T-helper 1 cell treated with Interleukin-12 subunit alpha and Interleukin-12 subunit beta and Interleukin-4 antibody, amounts not matched to agents 30 μg/mL and 1 μg/mL, for 36 hours (primary cell): ENCODE measurements around the gene CCDC188.

Source experiments
- H3K27ac Mint-ChIP-seq: one replicate; pipeline ENCODE4 v1.8.0; 2021; ENCODE audit warnings: mild to moderate bottlenecking, mixed read lengths
- H3K27me3 Mint-ChIP-seq: one replicate; pipeline ENCODE4 v1.8.0; 2021; ENCODE audit warnings: low read depth, mixed read lengths
- H3K36me3 Mint-ChIP-seq: one replicate; pipeline ENCODE4 v1.8.0; 2021; ENCODE audit warnings: low read depth, mixed read lengths
- H3K4me1 Mint-ChIP-seq: one replicate; pipeline ENCODE4 v1.8.0; 2021; ENCODE audit warnings: low read depth, mixed read lengths
- H3K4me3 Mint-ChIP-seq: one replicate; pipeline ENCODE4 v1.8.0; 2021; ENCODE audit warnings: mild to moderate bottlenecking, moderate library complexity, mixed read lengths
- H3K9me3 Mint-ChIP-seq: one replicate; pipeline ENCODE4 v1.8.0; 2021; ENCODE audit warnings: mixed read lengths

CCDC188 gene

DNA sequence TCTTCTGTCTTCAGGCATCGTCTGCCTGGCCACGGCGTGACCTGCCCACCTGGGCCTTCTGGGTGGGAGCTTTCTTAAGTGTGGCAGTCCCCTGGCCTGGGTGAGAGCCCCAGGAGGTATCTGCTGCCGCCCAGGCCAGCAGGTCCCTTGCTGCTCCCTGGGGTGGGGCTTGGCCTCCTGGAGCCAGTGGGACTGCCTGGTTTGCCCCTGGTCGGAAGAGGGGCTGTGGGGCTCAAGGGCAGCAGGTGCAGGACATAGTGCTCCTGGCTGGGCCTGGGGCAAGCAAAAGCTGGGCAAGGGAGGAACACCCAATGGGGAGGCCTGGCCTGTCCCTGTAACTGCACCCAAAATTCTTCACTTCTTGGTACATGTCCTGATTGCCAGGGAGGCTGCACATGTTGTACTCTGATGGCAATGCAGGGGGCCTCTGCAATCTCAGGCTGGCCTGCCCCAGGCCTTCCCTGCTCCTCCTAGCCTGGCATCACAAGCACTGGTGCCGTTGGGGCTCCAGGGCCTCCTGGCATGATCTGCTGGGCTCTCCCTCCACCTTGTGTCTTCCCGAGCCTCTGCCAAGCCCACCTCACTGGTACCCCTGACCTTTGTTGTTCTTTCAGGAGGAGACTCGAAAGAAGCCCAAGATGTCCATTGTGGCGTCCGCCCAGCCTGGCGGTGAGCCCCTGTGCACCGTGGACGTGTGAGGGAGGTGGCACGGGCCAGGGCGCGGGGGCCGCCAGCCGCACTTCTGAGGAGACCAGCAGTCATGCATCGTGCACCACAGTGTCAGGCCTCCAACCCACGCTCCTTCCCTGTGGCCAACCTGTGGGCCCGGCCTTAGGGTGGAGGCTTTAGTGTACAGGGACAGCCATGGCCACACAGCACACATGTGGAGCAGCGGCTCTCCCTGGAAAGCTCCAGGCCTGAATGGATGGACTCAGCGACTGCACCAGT lies 41.2 kb downstream of the CCDC188 start:
- Mint-ChIP-seq H3K27me3 (no peaks in the 10 kb centered on the region), H3K27ac (no peak overlapping the region), H3K36me3 (peaks cover 22% of the 10 kb centered on the region), H3K9me3 (no peaks in the 10 kb centered on the region), H3K4me3 (no peak overlapping the region), H3K4me1 (peaks cover 9% of the 10 kb centered on the region)

DNA sequence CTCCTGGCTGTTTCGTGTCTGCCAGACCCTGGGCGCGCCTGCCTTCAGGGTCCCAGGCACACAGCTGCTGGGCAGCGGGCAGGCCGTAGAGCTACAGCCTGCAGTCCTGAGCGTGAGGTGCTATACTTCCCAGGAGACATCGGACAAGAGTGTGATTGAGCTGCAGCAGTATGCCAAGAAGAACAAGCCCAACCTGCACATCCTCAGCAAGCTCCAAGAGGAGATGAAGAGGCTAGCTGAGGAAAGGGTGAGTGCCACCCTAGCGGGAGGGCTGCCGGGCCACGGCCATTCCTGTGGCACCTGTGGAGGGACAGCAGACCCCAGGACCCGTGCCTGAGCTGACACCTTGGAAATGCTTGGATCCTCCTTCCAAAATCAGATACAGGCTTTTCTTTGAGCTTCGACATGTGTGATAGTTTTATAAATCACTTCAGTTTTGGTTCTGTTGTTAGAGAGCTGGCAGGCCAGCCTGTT lies 42.1 kb downstream of the CCDC188 start:
- Mint-ChIP-seq H3K36me3 (peaks cover 17% of the 10 kb centered on the region), H3K27ac (no peak overlapping the region), H3K4me3 (no peak overlapping the region), H3K4me1 (peaks cover 7% of the 10 kb centered on the region), H3K27me3 (no peaks in the 10 kb centered on the region), H3K9me3 (no peaks in the 10 kb centered on the region)

DNA sequence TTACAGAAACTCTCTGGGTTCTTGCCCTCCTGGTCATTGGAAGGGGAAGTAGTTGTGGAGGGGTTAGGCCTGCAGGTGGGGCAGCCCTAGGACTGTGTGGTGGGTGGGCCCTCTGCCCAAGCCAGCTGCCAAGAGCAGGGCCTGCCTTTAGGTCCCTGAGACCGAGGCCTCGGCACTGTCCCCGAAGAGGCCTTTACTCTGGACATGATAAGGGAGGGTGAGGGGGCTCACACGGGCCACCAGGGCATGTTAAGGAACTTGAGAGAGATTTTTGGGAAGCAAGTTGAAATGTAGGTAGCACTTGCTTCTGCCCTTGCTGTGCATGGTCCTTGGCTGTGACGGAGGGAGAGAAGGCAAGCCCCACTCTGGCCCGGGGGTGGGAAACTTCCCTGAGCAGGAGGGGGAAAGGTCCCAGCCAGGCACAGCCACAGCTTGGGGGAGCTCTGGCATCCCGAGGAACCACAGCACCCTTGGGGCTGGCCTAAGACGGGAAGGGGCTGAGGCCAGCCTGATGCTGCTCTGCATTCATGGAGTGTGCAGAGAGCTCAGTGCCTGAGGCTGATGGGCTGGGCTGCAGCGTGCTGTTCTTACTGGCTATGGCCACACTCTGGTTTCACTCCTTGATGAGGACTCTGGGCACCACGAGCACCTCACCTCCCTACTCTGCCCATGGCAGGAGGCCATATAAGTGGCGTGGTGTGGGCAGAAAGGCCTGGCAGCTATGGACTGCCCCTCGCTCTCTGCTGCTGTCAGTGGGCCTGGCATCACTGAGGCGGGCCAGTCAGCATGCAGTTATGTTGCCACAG lies 42.7 kb downstream of the CCDC188 start:
- Mint-ChIP-seq H3K27ac (peak overlapping the region; percentile 3), H3K4me1 (peaks cover 11% of the 10 kb centered on the region), H3K27me3 (no peaks in the 10 kb centered on the region), H3K36me3 (peaks cover 22% of the 10 kb centered on the region), H3K9me3 (no peaks in the 10 kb centered on the region), H3K4me3 (no peak overlapping the region)

DNA sequence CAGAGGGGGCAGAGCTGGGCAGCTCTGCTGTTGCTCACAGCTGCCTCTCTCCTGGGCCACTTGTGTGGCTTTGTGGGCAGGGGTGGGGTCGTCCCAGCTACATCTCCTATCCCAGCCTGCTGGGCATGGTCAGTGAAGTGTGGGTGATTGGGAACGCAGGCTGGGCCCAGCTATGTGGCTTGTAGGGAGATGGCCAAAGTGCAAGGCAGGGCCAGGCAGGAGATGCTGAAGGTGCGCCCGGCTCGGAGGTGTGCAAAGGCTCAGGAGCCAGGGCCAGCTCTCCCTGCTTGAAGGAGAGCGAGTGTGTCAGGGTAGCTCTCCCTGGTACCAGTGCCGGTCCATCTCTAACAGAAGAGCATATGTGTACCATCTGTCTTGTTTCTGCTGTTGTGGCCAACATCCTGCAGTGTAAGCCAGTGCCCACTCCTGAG lies 43.4 kb downstream of the CCDC188 start:
- Mint-ChIP-seq H3K4me3 (no peak overlapping the region), H3K4me1 (peaks cover 13% of the 10 kb centered on the region), H3K9me3 (no peaks in the 10 kb centered on the region), H3K36me3 (peaks cover 24% of the 10 kb centered on the region), H3K27me3 (no peaks in the 10 kb centered on the region), H3K27ac (no peak overlapping the region)

DNA sequence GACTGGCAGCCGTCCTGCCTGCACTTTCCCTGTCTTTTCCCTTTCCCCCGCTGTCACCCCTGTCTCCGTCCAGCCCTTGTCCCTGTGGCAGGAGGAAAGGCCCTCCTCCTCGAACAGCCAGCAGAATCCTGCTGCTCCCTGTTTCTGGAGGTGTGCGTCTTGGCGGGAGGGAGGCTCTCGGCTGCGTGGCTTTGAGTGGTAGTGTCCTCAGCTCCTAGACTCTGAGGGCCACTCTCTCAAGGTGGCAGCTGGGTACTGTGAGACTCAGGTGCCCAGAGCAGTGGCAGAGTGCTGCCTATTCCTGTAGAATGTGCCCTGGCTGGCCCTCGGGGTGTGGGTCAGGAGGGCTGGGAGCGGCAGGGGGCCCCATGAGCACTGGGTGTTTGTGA lies 44.0 kb downstream of the CCDC188 start:
- Mint-ChIP-seq H3K27me3 (no peaks in the 10 kb centered on the region), H3K9me3 (no peaks in the 10 kb centered on the region), H3K4me3 (no peak overlapping the region), H3K4me1 (peaks cover 15% of the 10 kb centered on the region), H3K27ac (no peak overlapping the region), H3K36me3 (peaks cover 28% of the 10 kb centered on the region)

DNA sequence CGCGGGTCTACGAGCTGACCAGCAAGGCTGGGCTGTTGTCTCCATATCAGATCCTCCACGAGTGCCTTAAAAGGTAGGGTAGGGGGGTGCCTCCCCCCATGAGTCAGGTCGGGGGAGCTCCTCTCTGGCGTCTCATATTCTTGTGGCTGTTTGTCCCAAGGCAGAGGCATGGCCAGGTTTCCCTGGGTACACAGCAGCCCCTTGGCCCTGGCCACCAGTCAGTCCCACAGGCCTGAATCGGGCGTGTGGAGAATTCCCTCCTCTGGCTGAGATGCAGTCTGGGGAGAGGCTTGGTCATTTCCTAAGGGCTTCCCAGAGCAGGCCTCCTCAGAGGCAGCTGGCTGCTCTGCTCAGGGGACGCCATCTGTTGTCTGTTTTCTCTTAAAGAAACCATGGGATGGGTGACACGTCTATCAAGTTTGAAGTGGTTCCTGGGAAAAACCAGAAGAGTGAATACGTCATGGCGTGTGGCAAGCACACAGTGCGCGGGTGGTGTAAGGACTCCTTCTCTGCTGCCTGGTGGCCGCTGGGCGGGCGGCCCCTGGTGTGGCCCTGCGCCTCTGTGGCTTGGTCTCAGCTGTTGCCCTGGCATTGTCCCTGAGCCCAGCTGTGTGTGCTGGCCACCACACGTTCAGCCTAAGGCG lies 44.5 kb downstream of the CCDC188 start:
- Mint-ChIP-seq H3K36me3 (peaks cover 28% of the 10 kb centered on the region), H3K4me1 (peaks cover 15% of the 10 kb centered on the region), H3K9me3 (no peaks in the 10 kb centered on the region), H3K27me3 (no peaks in the 10 kb centered on the region), H3K27ac (no peak overlapping the region), H3K4me3 (no peak overlapping the region)

- Mint-ChIP-seq H3K4me1 (peaks cover 18% of the 10 kb centered on the region), H3K27me3 (no peaks in the 10 kb centered on the region), H3K4me3 (no peak overlapping the region), H3K27ac (no peak overlapping the region), H3K9me3 (no peaks in the 10 kb centered on the region), H3K36me3 (peaks cover 27% of the 10 kb centered on the region)
Measured at GRCh38 chr22:20105456-20106204, 45.2 kb downstream of the CCDC188 start.

- no peaks in the 10 kb centered on the region for H3K27me3 Mint-ChIP-seq
- H3K36me3 Mint-ChIP-seq = peaks cover 36% of the 10 kb centered on the region
- peak overlapping the region; percentile 66 for H3K27ac Mint-ChIP-seq
- peak overlapping the region; percentile 25 for H3K4me3 Mint-ChIP-seq
- peaks cover 41% of the 10 kb centered on the region for H3K4me1 Mint-ChIP-seq
- no peaks in the 10 kb centered on the region for H3K9me3 Mint-ChIP-seq
Measured at GRCh38 chr22:20102203-20102780, 48.6 kb downstream of the CCDC188 start.

GRCh38 chr22:20101638-20102037 lies 49.2 kb downstream of the CCDC188 start:
- Mint-ChIP-seq H3K9me3 (no peaks in the 10 kb centered on the region), H3K4me3 (no peak overlapping the region), H3K36me3 (peaks cover 37% of the 10 kb centered on the region), H3K4me1 (peaks cover 41% of the 10 kb centered on the region), H3K27ac (peak overlapping the region; percentile 45), H3K27me3 (no peaks in the 10 kb centered on the region)

DNA sequence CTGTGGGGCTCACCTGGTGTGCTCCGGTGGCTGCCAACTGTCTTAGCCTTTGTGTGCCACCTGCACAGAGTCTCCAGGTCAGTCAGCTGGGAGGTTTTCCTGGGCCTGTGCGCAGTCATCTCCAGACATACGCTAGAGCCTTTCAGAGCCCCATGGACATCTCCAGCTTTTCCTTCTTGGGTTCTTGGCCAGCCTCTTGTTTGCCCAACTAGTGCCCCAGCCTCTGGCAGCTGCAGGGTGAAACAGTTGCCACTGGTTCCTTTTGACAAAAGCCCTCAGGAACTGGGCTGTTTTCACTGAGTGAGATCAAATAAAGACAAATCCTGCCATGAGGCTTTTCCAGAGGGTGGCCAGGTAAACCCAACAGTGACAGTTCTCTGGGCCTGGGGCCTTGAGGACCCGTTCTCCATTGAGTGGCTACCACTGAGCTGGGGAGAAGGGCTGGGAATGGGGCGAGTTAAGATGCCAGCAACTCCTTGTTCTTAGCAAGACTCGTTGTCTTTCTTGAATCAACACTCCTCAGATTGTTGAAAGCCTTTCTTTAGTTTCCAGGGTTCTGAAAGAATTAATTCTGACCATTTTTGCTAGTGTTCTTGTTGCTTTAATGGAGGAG lies 51.6 kb downstream of the CCDC188 start:
- H3K27ac Mint-ChIP-seq = peak overlapping the region; percentile 86
- H3K9me3 Mint-ChIP-seq = no peaks in the 10 kb centered on the region
- peaks cover 58% of the 10 kb centered on the region for H3K36me3 Mint-ChIP-seq
- no peak overlapping the region for H3K4me3 Mint-ChIP-seq
- H3K27me3 Mint-ChIP-seq = no peaks in the 10 kb centered on the region
- peaks cover 44% of the 10 kb centered on the region for H3K4me1 Mint-ChIP-seq
